Muscle of back (tissue), 11 donors: Measurements from ENCODE around the gene FSD2. TPM values are rescaled to one million over a fixed set of nuclear protein-coding genes. Genes with fewer than 3 reads are reported as not detected.
"Not testable (repeated sequence)": the region's sequence is repeated elsewhere in the genome, so short reads cannot be mapped to it uniquely, and the experiment has no call there.

ENCODE experiments used
- DNase-seq, 3 donors: peaks; one replicate each; pipeline versions ENCODE4 v3.0.0 to v3.0.0-alpha.2; 2013
- polyA plus RNA-seq, 10 donors: library from polyadenylated mRNA; unstranded; fragments of 120-200 nt; gene quantifications; one replicate each; pipeline ENCODE4 v1.2.1, GENCODE V29; 2013; ENCODE audit not compliant: insufficient read length in 10 of 10

FSD2 gene
- polyA plus RNA-seq, 10 donors, result 17.4 to 63.2 (median 39.7) TPM

DNA sequence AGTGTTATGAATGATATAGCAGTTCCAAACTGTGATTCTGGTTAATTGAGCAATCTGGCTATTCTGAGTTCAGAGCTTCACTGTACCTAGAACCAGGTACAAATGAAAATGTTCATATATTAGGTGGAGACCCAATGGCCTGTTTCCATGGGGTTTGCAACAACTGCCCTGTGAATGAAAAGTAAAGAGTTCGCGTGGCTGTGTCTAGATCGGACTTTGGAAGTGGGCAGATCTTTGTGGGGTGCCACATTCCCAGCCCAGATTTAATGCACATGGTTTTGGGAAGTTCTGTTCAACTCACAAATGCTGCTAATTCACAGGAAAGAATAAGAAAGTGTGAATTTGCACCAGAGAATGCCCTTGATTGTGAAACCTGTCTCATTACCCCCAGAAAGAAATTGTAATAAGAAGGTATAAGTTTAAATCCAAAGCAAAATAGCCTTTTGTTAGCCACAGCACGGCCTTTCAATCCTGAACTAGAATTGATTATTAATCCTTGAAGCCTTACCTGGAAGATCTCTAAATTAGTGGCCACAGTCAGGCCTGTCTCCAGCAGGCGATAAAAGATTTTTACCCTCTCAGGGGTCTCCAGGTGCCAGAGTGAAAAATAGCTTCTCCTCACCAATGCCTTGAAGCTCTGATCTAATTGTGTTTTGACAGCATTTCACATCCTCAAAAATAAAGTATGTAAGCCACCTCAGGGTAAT lies 26.2 kb upstream of the FSD2 start:
- no peak for DNase-seq

DNA sequence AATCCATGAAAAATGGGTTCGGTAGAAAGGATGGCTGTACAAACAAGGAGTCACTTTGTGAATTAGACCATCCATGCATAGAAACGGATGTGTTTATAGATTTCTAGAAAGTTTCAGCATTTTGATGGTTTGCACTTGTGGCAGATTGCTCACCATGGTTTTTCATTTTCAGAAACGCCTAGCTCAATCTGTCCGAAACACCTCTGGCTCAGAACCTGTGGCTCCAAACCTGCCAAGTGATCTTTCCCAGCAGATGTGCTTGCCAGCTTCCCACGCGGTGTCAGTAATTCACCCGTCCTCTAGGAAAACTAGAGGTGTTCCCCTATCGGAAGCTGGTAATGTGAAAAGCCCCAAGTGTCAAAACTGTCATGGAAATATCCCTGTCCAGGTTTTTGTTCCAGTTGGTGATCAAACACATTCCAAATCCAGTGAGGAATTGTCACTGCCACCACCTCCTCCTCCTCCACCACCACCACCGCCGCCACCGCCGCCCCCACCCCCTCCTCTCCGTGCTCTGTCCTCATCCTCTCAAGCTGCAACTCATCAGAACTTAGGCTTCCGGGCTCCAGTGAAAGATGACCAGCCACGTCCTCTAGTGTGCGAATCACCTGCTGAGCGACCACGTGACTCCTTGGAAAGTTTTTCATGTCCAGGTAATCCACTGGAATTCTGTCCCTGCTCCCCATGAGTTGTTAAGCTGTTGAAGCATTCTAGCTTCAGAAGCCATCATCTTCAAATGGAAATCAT lies 24.7 kb upstream of the FSD2 start:
- DNase-seq, result no peak

DNA sequence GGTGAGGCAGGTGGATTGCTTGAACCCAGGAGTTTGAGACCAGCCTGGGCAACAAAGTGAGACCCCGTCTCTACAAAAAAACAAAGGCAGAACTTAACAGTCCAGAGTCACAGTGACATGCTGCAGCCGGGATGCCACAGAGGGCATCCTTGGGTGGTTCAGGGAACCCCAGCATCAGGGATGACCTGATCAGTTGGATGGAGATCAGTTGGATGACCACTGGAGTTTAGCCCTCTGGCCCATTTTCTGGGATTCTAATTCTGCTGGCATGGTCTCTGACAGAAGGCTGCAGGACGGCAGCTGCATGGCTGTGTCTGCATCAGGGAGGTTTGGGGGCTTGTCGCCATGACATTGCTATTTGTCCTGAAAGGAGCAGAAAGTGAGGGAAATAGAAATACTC lies 23.4 kb upstream of the FSD2 start:
- DNase-seq, result no peak

DNA sequence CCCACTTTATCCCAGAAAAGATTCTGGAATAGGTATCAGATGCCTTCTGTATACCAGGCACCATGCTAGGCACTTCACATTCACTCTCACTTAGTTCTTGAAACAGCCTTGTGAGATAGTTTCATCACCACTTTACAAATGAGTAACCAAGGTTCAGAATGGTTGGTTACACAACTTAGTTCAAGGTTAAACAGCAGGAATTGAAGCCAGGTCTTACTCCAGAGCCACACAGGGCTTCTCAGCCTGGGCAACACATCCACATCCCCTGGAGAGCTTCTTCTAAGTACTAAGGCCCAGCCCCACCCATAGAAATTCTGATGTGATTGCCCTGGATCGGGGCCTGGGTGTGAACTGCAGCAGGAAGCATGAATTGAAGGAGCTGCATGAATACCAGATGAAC lies 22.2 kb upstream of the FSD2 start:
- DNase-seq, result no peak

DNA sequence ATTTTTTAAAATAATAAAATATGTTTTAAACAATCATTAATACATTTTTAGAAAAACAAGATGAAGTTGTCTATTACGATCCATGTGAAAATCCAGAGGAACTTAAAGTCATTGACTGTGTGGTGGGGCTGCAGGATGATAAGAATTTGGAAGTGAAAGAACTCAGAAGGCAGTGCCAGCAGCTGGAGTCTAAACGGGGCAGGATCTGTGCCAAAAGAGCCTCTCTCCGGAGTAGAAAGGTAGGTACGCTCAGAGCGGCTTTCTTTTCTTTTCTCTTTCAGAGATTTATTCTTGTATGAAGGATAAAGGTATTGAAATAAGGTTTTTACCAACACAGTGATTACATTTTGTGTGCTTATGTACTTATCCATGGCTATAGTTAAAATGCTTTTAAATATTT lies 17.2 kb upstream of the FSD2 start:
- DNase-seq, result no peak

DNA sequence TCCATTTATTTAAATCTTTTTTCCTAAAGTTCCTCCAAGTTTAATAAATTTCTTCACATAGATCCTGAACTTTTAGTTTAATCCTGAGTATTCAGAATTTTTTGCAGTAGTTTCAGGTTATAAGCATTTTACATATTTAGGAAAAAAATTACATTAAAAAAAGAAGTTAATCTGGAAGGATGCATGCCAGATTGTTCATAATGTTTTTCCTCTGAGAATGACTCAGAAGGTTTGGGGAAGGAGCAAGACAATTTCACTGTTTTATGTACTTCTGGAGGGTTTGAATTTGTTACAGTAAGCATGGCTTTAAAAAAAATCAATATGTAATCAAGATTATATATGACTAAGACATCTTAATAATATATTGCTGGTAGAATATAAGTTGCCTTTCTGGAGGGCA lies 16.0 kb upstream of the FSD2 start:
- DNase-seq, result not testable (repeated sequence)

DNA sequence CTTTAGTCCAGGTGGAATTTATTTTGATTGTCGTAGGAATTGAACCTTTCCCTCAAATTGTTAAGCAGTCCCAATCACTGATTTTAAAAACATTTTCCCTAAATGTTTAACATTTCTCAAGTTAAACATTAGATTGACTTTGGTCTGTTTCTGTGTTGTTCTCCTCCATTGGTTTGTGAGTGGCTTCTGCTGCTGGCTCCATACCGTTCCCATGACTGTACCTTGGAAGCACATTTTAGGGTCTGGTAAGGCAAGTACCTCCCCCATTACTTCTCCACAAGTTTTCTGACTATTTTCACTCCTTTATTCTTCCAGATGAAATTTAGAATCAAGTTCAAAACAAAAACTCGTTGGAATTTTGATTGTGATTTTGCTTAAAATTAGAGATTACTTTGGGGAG lies 15.5 kb upstream of the FSD2 start:
- not testable (repeated sequence) for DNase-seq

DNA sequence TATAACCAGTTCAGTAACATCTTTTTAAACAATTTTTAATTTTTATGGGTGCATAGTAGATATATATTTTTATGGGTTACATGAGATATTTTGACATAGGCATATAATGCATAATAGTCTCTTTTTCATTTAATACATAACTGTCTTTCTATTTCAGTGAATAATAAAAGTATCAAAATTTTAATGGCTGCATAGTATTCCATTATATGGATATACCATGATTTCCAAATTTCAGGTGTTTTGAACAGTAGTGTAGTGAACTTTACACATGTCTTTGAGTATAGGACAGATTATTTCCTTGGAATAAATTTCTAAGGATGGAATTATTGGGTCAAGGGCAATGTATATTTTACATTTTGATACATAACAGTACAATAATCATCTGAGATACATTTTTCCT lies 14.3 kb upstream of the FSD2 start:
- DNase-seq, result no peak

DNA sequence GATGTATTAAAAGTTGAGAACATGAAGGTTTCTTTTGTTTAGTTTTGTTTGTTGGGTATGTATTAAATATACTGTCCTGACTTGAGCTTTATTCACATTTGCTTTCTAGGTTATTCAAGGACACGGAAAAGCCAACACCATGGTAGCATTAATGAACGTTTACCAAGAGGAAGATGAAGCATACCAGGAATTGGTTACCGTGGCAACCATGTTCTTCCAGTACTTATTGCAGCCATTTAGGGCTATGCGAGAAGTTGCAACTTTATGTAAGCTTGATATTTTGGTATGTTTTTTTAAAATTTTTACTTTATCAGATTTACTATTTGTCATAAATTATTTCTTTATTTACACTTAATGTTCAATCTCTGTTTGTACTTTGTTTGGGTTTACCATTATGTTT lies 7.1 kb upstream of the FSD2 start:
- no peak for DNase-seq

DNA sequence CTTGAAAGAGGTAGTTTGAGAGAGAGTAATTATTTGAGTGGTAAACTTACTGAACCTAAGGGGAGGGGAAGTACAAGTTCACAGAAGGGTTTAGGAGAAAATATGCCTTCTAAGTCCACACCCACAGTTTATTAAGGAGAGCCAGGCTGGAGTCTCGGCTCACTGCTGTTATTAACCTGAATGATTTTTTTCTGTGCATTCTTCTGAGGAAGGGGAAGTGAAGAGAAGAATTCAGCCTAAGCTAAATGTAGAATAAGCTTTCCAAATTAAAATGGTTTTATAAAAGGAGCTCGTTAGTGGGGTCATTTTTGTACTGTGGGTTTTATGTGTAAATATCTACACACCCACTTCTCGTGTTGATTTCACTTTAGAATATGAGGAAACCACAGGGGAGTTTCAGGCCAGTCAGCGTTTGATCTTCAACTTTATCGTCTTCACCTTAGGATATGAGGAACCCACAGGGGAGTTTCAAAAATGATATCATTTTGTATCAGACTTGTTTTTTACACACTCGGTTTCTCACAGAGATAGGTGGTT lies 5.1 kb upstream of the FSD2 start:
- DNase-seq, result no peak

DNA sequence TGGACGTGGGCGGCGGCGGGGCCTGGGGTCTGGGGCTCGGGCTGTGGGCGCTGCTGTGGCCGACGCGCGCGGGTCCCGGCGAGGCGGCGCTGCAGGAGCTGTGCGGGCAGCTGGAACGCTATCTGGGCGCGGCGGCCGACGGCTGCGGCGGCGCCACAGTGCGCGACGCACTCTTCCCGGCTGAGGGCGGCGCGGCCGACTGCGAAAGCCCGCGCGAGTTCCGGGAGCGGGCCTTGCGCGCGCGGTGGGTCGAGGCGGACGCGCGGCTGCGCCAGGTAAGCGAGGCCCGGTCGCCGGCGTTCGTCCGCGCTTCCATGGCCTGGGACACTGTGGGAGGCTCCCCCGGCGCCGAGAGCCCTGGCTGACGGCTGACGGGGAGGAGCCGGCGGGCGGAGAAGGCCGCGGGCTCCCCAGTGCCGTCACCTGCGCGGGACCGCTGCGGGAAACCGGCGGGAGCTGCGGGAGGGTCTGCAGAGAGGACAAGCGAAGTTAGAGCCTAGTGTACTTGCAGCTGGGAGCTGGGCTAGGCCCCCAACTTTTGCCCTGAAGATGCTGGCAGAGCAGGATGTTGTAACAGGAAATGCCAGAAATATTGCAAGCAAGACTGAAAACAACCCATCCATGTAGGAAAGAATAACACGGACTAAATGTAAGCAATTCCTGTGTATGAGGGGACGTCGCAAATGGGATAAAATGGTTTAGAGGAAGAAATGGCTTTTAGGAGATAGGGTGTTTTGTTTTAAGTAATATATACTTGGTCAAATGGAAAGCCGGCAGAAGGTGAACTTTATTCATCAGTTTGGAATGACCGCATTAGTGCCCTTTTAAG lies 4.4 kb upstream of the FSD2 start:
- DNase-seq, result peak in 2 of 3 donors; percentile 44 to 79

DNA sequence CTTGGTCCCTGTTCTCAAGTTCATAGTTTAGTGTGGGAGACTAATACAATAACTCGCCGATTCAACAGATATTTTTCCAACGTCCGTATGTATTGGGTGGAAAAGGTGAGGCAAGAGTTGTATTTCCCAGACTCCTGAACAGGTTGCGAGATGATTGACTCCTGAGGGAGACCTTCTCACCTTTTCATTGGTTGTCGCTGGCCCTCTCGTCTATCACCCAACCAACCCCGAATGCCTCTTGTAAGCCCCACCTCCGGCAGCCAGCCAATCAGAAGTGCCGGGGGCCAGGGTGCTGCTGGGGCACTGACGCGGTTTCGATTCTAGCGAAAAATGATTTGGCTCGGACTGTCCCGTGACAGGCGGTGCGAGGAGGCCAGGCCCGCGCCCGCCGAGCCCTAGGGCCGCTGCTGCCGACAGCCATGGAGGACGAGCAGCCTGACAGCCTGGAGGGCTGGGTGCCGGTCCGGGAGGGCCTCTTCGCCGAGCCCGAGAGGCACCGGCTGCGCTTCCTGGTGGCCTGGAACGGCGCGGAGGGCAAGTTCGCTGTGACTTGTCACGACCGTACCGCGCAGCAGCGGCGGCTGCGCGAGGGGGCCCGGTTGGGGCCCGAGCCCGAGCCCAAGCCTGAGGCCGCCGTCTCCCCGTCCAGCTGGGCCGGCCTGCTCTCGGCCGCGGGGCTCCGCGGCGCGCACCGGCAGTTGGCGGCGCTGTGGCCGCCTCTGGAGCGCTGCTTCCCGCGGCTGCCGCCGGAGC lies 3.6 kb upstream of the FSD2 start, which contains the start of gene WHAMM:
WHAMM (plus strand) TSS at position 321 of the 753 bp plus-strand sequence; CDS start at position 420, 99 bp downstream.
- peak; percentile 98 to 99 (median 99) for DNase-seq

DNA sequence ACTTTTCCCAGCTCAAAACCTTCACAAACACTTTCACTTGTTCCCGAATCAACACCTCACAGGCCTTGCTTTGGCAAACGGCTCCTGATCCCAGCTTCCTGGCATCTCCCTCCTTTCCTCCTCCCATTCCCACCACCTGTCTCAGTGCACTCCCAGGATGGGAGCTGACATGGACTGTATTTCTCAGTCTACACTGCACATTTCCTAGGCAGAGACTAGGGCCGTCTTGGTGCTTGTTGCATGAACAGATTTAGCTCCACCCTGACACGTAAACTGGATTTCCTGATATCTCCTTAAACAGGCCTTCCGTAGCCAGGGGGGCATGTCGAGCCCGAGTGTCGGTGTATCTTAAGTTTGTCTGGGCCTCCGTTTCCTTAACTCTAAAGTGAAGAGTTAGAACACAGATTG lies 2.8 kb upstream of the FSD2 start:
- peak in 1 of 3 donors; percentile 21 for DNase-seq

DNA sequence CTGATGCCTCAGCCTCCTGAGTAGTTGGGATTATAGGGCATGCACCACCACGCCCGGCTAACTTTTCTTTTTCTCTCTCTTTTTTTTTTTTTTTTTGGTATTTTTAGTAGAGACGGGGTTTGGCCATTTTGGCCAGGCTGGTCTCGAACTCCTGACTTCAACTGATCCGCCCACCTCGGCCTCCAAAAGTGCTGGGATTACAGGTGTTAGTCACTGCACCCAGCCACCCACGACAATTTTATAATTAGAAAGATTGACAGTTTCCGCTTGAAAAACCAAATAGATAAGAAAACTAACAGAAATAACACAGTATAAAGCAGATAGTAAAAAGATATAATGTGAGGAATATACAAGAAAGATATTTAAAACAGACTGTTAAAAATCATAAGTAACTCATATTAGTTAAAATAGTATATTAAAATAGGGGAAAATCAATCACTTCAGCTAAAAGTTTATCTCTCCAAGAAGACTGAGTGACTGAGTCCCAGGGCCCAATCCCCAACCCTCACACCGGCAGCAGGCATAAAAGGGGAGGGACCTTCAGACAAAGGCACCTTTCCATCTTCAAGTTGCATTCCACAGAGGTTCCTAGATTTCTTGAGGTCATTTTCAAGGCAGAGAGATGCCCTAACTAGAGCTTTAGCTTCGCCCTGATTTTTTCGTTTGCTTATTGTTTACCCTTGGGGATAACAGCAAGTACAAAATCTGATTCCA lies 2.2 kb upstream of the FSD2 start:
- no peak for DNase-seq

DNA sequence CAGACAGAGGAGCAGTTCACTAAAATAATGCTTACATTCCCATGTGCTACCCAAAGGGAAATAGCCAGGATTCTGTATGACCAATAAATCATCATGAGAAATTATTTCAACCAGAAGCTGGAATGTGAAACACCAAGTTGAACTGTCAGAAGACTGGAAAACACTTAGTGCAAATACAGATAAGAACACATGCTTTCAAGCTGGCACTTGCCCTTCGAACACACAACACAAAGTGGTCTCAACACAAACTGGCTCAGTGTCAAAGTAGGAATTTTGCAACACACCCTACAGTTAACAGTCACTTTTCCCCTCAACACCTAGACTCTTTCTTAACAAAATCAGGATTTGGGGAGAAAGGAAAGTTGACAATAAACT lies 1.3 kb downstream of the FSD2 start:
- DNase-seq, result no peak

DNA sequence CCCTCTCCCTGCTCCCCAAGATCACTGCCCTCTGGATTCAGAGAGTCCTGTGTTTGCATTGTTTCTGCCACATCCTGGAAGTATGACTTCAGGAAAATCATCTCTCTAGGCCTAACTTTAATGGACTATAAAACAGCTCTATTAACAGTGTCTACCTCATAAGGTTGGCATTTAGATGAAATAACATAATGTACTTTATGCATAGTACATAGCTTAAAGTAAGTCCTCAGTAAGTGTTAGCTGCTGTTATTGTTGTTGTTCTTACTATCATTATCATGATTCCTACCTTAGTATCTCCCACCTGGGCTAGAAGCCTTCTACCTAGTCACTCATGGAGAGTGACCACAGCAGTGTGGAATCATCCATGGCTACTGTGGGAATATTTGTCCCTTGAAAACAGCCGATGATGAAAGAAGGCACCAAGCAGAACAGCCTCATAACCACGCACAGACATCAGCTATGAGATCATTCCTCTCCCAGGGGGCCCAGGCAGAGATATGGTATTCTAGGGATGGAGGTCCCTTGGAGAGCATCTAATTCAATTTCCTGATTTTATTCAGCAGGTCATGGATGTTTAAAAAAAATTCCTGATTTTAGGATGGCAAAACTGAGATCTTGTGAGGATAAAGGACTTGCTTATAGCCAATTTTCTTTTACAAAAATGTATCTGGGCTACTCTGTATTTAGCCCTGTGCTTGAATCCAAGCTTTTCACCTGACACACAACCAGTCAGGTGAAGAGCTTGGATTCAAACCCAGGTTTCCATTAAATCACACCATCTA lies 1.9 kb downstream of the FSD2 start:
- no peak for DNase-seq

DNA sequence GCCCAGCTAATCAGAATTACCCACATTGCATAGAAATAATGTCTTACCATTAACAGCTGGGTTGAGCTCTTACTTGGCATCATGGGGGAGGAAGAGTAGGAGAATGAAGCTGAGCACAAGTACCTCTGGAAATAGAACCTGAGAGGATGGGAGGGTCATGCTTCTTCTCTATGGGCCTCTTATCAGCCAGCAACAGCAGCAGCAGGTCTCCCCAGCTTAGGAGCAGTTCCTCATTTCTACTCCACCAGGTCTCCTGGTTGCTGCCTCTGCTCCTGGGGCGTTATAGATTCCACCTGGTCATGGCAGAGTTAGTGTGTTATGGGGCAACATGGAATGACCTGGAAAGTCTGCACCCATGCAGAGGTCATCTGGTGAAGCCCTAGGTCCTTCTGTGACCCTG lies 3.4 kb downstream of the FSD2 start:
- no peak for DNase-seq

DNA sequence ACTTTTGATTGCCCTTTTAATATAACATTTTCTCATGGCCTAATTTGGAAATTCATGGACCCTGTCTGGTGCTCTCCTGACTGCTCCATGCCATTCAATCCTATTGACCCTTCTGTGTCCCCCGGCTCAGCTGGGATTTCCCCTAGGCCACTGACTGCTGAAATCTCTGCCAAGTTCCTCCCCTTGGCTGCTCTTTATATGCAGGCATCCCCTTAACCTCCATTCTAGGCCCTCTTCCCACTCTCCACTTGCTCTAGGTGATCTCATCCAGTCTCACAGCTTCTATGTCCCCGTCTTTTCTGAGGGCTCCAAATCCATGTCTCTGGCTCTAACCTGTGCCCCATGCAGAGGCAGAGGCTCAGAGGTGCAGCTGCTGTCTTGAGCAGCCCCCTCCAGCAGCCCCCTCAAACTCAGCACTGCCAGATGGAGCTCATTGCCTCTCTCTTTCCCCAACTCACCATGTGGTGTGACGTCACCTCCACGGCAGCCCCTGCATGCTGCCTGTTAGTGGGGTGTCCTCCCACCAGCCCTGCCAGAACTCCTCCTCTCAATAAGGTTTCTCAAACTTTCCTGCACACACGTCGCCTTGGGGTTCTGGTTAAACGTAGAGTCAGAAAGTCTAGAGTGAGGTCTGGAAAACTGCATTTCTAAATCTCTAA lies 6.6 kb downstream of the FSD2 start:
- no peak for DNase-seq

DNA sequence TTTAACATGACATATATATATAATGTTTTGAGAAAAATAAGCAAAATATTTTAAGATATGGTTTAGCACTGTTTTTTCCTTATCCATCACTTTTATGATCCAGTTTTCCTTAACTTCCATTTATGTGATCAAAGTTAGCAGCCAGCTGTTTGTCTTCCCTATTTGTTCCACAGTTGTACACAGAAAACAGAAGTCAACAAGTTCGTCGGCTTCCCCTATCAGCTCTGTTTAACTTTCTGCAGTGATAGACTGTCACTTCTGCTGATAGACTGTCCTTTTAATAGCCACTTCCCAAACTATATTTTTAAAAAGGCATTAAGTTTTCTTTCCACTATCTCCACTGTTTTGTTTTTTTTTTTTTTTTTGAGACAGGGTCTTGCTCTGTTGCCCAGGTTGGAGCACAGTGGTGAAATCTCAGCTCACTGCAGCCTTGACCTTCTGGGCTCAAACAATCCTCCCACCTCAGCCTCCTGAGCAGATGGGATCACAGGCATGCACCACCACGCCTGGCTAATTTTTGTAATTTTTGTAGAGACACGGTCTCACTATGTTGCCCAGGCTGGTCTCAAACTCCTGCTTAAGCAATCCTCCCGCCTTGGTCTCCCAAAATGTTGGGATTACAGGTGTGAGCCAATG lies 7.2 kb downstream of the FSD2 start:
- no peak for DNase-seq
